Heart right ventricle (tissue), 16 donors: ENCODE data around the gene NDFIP1. TPM values are rescaled to one million over a fixed set of nuclear protein-coding genes. Genes with fewer than 3 reads are reported as not detected.

Experiments
- ATAC-seq, 8 donors: fragments of 200-7000 bp; cut with Tn5 transposase; one replicate each; pipeline ENCODE4 v1.9.1; 2020; ENCODE audit warnings: mild to moderate bottlenecking in 8 of 8, moderate library complexity in 8 of 8, moderate number of reproducible peaks in 1 of 8
- DNase-seq, 2 donors: peaks; one replicate each; pipeline ENCODE4 v3.0.0-alpha.2; 2020
- H3K27ac ChIP-seq, 10 donors: fragments of 200-600 bp; sonication (generic) in 2 of 10; one replicate each; pipeline versions ENCODE4 v1.5.0 to v1.8.0; 2020 to 2022; ENCODE audit warnings: mild to moderate bottlenecking in 3 of 10
- H3K27me3 ChIP-seq, 7 donors: fragments of 200-600 bp; one replicate each; pipeline ENCODE4 v1.8.0; 2021 to 2022; ENCODE audit warnings: mild to moderate bottlenecking in 2 of 7
- H3K36me3 ChIP-seq, 9 donors: fragments of 200-600 bp; sonication (generic) in 1 of 9; one replicate each; pipeline versions ENCODE4 v1.5.0 to v1.8.0; 2020 to 2022; ENCODE audit warnings: mild to moderate bottlenecking in 2 of 9
- H3K4me1 ChIP-seq, 9 donors: fragments of 200-600 bp; sonication (generic) in 1 of 9; one replicate each; pipeline versions ENCODE4 v1.5.0 to v1.8.0; 2020 to 2022; ENCODE audit warnings: mild to moderate bottlenecking in 4 of 9
- H3K4me3 ChIP-seq, 10 donors: fragments of 200-600 bp; sonication (generic) in 2 of 10; one replicate each; pipeline versions ENCODE4 v1.5.0 to v1.8.0; 2020 to 2022; ENCODE audit warnings: mild to moderate bottlenecking in 7 of 10, moderate library complexity in 2 of 10
- H3K9me3 ChIP-seq, 11 donors: fragments of 200-600 bp in 10 of 11; sonication (generic) in 2 of 11; one replicate each; pipeline versions ENCODE4 v1.5.0 to v1.8.0; 2013 to 2022; ENCODE audit warnings: mild to moderate bottlenecking in 2 of 11, control low read depth in 1 of 11, moderate library complexity in 1 of 11
- WGBS, 2 donors: extraction: QIAGEN DNeasy Blood & Tissue Kit; methylation state at CpG; one replicate each; pipeline ENCODE4 v1.1.7; 2013; ENCODE audit warnings: inconsistent platforms in 1 of 2; 5-methylcytosine and 5-hydroxymethylcytosine counted together
- intact Hi-C, 10 donors: fragments of 100-400 bp; cut with DNase I; formaldehyde crosslinking; loops; one replicate each; pipeline versions ENCODE4 v1.11.1 to v1.14.2; 2022
- polyA plus RNA-seq, 2 donors: library from polyadenylated mRNA; stranded (reverse); fragments of 200-250 nt; gene quantifications; one replicate each; pipeline ENCODE4 v1.2.3, GENCODE V29; 2013
- total RNA-seq, 10 donors: library from RNA; stranded (reverse); fragmentation: NEBNext Ultra II Directional in 3 of 10; extraction: Animal tissue kit (Norgen Biotek cat#: 25700) in 3 of 10; gene quantifications; one replicate each; pipeline versions ENCODE4 v1.2.1 to v1.2.4, GENCODE V29; 2021 to 2023
- TF ChIP-seq, protein P1 (sequence below), 9 donors: fragments of 200-600 bp; sonication (generic) in 2 of 9; IDR thresholded peaks; one replicate each; pipeline versions ENCODE4 v1.5.0 to v1.8.0; 2021 to 2022; ENCODE audit warnings: antibody characterized with exemption in 9 of 9, mild to moderate bottlenecking in 5 of 9, moderate library complexity in 1 of 9
- donor health status: Arrhythmogenic right ventricular cardiomyopathy.
- donor health status: ischemic (EF 13 %, LVEDD 7.1; RV severe dilation, severe dysfunction).
- donor health status: healthy with polysubstance abuse.
- donor health status: DM: no; HTN: yes; CAD: no.
- donor health status: DM: no; HTN: no; CAD: no.
- donor health status: ischemic (EF 25% LVEDD 6.9; RV normal size, moderate dysfunction).
- donor health status: ischemic (EF 25% LVEDD 5.7; RV mildly dilated, moderate dysfunction).
- donor health status: healthy.
- donor health status: DM: yes; HTN: yes; CAD: no.
- donor health status: Ischemic cardiomyopathy.
- donor health status: ischemic (EF 35%, LVEDD 5.7; RV mildly dilated, moderate dysfunction).
- donor health status: nonischemic (EF 11% LVEDD 7.7; RV severe dilation, severe dysfunction).
- donor health status: DM: yes; HTN: yes; CAD: no.
- donor health status: PGD.
- donor health status: ischemic (EF 29% LVEDD 5.4; RV normal size, mild dysfunction).
- donor health status: nonischemic (EF 23%, LVEDD 6.1; RV moderate dilation, normal function).

The NDFIP1 gene
- total and polyA plus RNA-seq, 12 donors = 25.2 to 67.4 (median 58.9) TPM

DNA sequence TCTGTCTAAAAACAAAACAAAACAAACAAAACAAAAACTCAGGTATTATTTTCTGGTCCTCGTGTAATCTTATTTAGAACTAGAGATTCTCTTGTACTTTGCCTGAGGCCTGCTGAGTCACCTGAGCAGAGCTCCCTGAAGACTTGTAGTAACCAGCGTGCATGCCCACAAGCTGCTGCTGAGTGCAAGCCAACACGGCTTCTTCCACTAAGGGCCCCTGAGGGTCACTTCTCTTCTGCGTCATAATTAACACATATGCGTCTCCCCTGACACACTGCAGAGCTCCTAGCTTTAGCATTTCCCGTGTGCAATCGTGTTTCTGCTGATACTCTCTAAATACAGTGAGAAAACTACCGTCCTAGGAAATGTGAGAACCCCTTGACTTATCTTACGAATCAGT, 10.9 kb upstream of the NDFIP1 start:
- WGBS, 2 donors = 88 to 91% methylated on average over 9 of the region's 9 CpGs
- Histone ChIP-seq H3K4me1 (peaks cover 0 to 22% (median 16%) of the 10 kb centered on the region in 9 donors), H3K27ac (no peak overlapping the region), H3K27me3 (no peaks in the 10 kb centered on the region), H3K4me3 (no peak overlapping the region), H3K9me3 (no peaks in the 10 kb centered on the region), H3K36me3 (no peaks in the 10 kb centered on the region)
- intact Hi-C loops = no loop called here
- no peak for DNase-seq
- ATAC-seq = no peak
- TF ChIP-seq, protein P1, sequence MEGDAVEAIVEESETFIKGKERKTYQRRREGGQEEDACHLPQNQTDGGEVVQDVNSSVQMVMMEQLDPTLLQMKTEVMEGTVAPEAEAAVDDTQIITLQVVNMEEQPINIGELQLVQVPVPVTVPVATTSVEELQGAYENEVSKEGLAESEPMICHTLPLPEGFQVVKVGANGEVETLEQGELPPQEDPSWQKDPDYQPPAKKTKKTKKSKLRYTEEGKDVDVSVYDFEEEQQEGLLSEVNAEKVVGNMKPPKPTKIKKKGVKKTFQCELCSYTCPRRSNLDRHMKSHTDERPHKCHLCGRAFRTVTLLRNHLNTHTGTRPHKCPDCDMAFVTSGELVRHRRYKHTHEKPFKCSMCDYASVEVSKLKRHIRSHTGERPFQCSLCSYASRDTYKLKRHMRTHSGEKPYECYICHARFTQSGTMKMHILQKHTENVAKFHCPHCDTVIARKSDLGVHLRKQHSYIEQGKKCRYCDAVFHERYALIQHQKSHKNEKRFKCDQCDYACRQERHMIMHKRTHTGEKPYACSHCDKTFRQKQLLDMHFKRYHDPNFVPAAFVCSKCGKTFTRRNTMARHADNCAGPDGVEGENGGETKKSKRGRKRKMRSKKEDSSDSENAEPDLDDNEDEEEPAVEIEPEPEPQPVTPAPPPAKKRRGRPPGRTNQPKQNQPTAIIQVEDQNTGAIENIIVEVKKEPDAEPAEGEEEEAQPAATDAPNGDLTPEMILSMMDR (IDR thresholded peaks at IDR 0.05) = no peak

DNA sequence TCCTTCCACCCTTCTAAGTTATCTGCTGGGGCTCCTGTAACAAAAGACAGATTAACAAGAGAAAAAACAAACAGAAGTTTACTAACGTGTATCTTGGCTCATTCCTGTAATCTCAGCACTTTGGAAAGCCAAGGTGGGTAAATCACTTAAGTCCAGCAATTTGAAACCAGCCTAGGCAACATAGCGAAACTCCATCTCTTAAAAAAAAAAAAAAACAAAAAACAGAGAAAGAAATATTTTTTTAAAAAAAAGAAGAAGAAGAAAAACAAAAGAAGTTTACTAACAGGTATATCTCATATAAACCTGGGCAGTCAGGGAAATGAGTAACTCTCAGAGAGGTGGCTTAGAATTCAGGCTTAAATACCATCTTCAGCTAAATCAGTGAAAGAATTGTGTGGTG, 10.3 kb upstream of the NDFIP1 start:
- WGBS, 2 donors = 87 to 88% methylated on average over 2 of the region's 2 CpGs
- no peak for ATAC-seq
- H3K27me3 ChIP-seq = no peaks in the 10 kb centered on the region
- no peaks in the 10 kb centered on the region for H3K36me3 ChIP-seq
- no peaks in the 10 kb centered on the region for H3K9me3 ChIP-seq
- intact Hi-C loops = no loop called here
- TF ChIP-seq, protein P1 (IDR thresholded peaks at IDR 0.05) = no peak
- H3K4me1 ChIP-seq = peaks cover 0 to 22% (median 16%) of the 10 kb centered on the region in 9 donors
- H3K27ac ChIP-seq = no peak overlapping the region
- no peak for DNase-seq
- no peak overlapping the region for H3K4me3 ChIP-seq

DNA sequence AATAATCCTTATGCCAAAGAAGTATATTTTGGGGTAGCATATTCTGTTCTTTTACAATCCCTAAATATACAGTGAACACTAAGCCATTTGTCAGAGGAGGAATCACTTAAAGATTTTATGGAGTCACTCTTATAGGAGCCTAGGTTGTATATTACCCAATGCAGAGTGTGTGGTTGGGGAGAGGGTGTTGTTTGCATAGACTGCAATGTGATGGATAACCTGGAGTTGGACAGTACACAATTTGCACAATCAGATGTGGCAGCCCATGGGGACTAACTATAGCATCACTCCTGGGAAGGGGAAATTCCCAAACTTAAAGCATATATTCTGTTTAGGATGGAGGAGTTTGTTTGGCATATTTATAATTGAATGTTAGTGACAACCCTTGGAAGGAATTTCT, 9.6 kb upstream of the NDFIP1 start:
- Histone ChIP-seq H3K9me3 (no peaks in the 10 kb centered on the region), H3K4me3 (no peak overlapping the region), H3K27ac (no peak overlapping the region), H3K4me1 (peaks cover 0 to 22% (median 16%) of the 10 kb centered on the region in 9 donors), H3K27me3 (no peaks in the 10 kb centered on the region), H3K36me3 (no peaks in the 10 kb centered on the region)
- TF ChIP-seq, protein P1 (IDR thresholded peaks at IDR 0.05) = no peak
- intact Hi-C loops = no loop called here
- ATAC-seq (no peak), DNase-seq (no peak)

DNA sequence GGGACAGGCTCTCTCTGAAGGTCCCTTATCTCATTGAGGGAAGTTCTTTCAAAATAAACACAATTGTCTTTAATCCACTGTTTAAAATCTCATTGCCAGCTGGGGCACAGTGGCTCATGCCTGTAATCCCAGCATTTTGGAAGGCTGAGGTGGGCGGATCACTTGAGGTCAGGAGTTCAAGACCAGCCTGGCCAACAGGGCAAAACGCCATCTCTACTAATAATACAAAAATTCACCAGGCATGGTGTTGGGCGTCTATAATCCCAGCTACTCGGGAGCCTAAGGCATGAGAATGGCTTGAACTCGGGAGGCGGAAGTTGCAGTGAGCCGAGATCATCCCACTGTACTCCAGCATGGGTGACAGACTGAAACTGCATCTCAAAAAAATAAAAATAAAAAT, 8.3 kb upstream of the NDFIP1 start:
- Histone ChIP-seq H3K27ac (no peak overlapping the region), H3K4me1 (peaks cover 0 to 10% (median 8%) of the 10 kb centered on the region in 9 donors), H3K27me3 (no peaks in the 10 kb centered on the region), H3K4me3 (no peak overlapping the region), H3K9me3 (no peaks in the 10 kb centered on the region), H3K36me3 (no peaks in the 10 kb centered on the region)
- no peak for DNase-seq
- 86 to 89% methylated on average over 7 of the region's 7 CpGs for WGBS, 2 donors
- no peak for ATAC-seq
- TF ChIP-seq, protein P1 (IDR thresholded peaks at IDR 0.05) = no peak
- intact Hi-C loops = no loop called here
